CD14-positive monocyte (primary cell): ENCODE measurements around the gene IGF2BP3. TPM values are rescaled to one million over a fixed set of nuclear protein-coding genes. Genes with fewer than 3 reads are reported as not detected.

Experiments used
- DNase-seq, 3 donors: peaks; one replicate each; pipeline ENCODE4 v3.0.0-alpha.2; 2011 to 2022
- H2AFZ ChIP-seq: 2 replicates; pipeline ENCODE4 v1.6.0; 2012; ENCODE audit warnings: mild to moderate bottlenecking, low read depth, low read length, inconsistent platforms; ENCODE audit not compliant: insufficient read depth, poor library complexity, severe bottlenecking
- H3K27ac ChIP-seq, 2 donors: 1 replicate in 1 of 2; 2 replicates in 1 of 2; pipeline ENCODE4 v1.5.1; 2012 to 2013; ENCODE audit warnings: low read length in 2 of 2, control low read depth in 1 of 2, inconsistent platforms in 1 of 2, low read depth in 1 of 2, mild to moderate bottlenecking in 1 of 2
- H3K27me3 ChIP-seq, 2 donors: one replicate each; pipeline versions ENCODE4 v1.6.0 to v1.6.1; 2011 to 2013; ENCODE audit warnings: low read length in 2 of 2; ENCODE audit not compliant: control insufficient read depth in 2 of 2, insufficient read depth in 2 of 2
- H3K36me3 ChIP-seq, 2 donors: replicated peaks in 1 of 2; 1 replicate in 1 of 2; 2 replicates in 1 of 2; pipeline versions ENCODE4 v1.5.1 to v1.6.1; 2012 to 2013; ENCODE audit warnings: low read length in 2 of 2, control low read depth in 1 of 2, inconsistent platforms in 1 of 2, mild to moderate bottlenecking in 1 of 2; ENCODE audit not compliant: insufficient read depth in 2 of 2, control insufficient read depth in 1 of 2
- H3K4me1 ChIP-seq, 2 donors: 1 replicate in 1 of 2; 2 replicates in 1 of 2; pipeline versions ENCODE4 v1.5.1 to v1.6.1; 2012 to 2013; ENCODE audit warnings: low read length in 2 of 2, control low read depth in 1 of 2, inconsistent platforms in 1 of 2, mild to moderate bottlenecking in 1 of 2, moderate library complexity in 1 of 2; ENCODE audit not compliant: insufficient read depth in 2 of 2, control insufficient read depth in 1 of 2
- H3K4me2 ChIP-seq: replicated peaks from 2 replicates; pipeline ENCODE3; 2012; ENCODE audit warnings: low read length, moderate library complexity, mild to moderate bottlenecking; ENCODE audit not compliant: poor library complexity, severe bottlenecking; ENCODE audit errors: extremely low read depth
- H3K4me3 ChIP-seq, 3 experiments: fragments of 200-600 bp in 1 of 3; sonication (generic) in 1 of 3; replicated peaks in 1 of 3; 1 replicate in 2 of 3; 2 replicates in 1 of 3; pipeline ENCODE4 v1.5.1; 2011 to 2013; ENCODE audit warnings: low read length in 3 of 3, mild to moderate bottlenecking in 3 of 3, control low read depth in 2 of 3, low read depth in 2 of 3, inconsistent platforms in 1 of 3, moderate library complexity in 1 of 3
- H3K79me2 ChIP-seq: 2 replicates; pipeline ENCODE4 v1.6.0; 2012; ENCODE audit warnings: mild to moderate bottlenecking, control low read depth, inconsistent platforms, low read length, moderate library complexity; ENCODE audit not compliant: insufficient read depth
- H3K9ac ChIP-seq: 2 replicates; pipeline ENCODE4 v1.6.0; 2017; ENCODE audit warnings: low read length, mild to moderate bottlenecking; ENCODE audit not compliant: insufficient read depth, poor library complexity, severe bottlenecking
- H3K9me3 ChIP-seq, 2 donors: replicated peaks in 1 of 2; 1 replicate in 1 of 2; 2 replicates in 1 of 2; pipeline versions ENCODE4 v1.5.1 to v1.6.1; 2012 to 2013; ENCODE audit warnings: low read length in 2 of 2, control low read depth in 1 of 2; ENCODE audit not compliant: control insufficient read depth in 1 of 2, insufficient read depth in 1 of 2
- H4K20me1 ChIP-seq: 2 replicates; pipeline ENCODE4 v1.6.0; 2012; ENCODE audit warnings: mild to moderate bottlenecking, low read length, control low read depth, moderate library complexity; ENCODE audit not compliant: insufficient read depth
- H3K27ac Mint-ChIP-seq, 7 donors: one replicate each; pipeline ENCODE4 v1.8.0; 2020; ENCODE audit warnings: mild to moderate bottlenecking in 7 of 7, mixed read lengths in 7 of 7, moderate library complexity in 6 of 7, inconsistent platforms in 2 of 7
- H3K27me3 Mint-ChIP-seq, 3 donors: one replicate each; pipeline ENCODE4 v1.8.0; 2021 to 2022; ENCODE audit warnings: low read depth in 3 of 3, mild to moderate bottlenecking in 3 of 3, mixed read lengths in 3 of 3, moderate library complexity in 3 of 3, inconsistent platforms in 1 of 3
- H3K36me3 Mint-ChIP-seq, 2 donors: one replicate each; pipeline ENCODE4 v1.8.0; 2020; ENCODE audit warnings: mixed read lengths in 2 of 2, inconsistent platforms in 1 of 2, mild to moderate bottlenecking in 1 of 2
- H3K4me1 Mint-ChIP-seq: one replicate; pipeline ENCODE4 v1.8.0; 2020; ENCODE audit warnings: mild to moderate bottlenecking, mixed read lengths
- H3K4me3 Mint-ChIP-seq, 2 donors: one replicate each; pipeline ENCODE4 v1.8.0; 2020; ENCODE audit warnings: mild to moderate bottlenecking in 2 of 2, mixed read lengths in 2 of 2, moderate library complexity in 1 of 2
- H3K9me3 Mint-ChIP-seq, 7 donors: one replicate each; pipeline ENCODE4 v1.8.0; 2020 to 2022; ENCODE audit warnings: mixed read lengths in 7 of 7, mild to moderate bottlenecking in 6 of 7, moderate library complexity in 6 of 7, inconsistent platforms in 2 of 7
- WGBS: methylation state at CpG from one replicate; pipeline ENCODE4 v1.1.5; 2013; ENCODE audit warnings: missing lambda C conversion rate; ENCODE audit not compliant: insufficient coverage; 5-methylcytosine and 5-hydroxymethylcytosine counted together
- intact Hi-C, 2 donors: fragments of 100-400 bp; cut with micrococcal nuclease; formaldehyde crosslinking; loops; one replicate each; pipeline versions ENCODE4 v1.15.0 to v1.15.1; 2023
- polyA plus RNA-seq, 3 donors: library from polyadenylated mRNA; depleted of rRNA in 1 of 3; unstranded in 2 of 3; stranded (reverse) in 1 of 3; fragments of 300-500 nt in 2 of 3; fragments of >200 nt in 1 of 3; fragmentation: Illumina TruSeq in 2 of 3; gene quantifications; 1 replicate in 2 of 3; 2 replicates in 1 of 3; pipeline ENCODE4 v1.2.3, GENCODE V29; 2012 to 2021
- TF ChIP-seq, protein P1 (sequence below): fragments of 200-600 bp; IDR thresholded peaks from one replicate; pipeline ENCODE4 v1.8.0; 2022; ENCODE audit warnings: antibody characterized with exemption, mild to moderate bottlenecking

Gene IGF2BP3
- polyA plus RNA-seq, 3 donors = 0.60 to 5.3 (median 3.2) TPM

DNA sequence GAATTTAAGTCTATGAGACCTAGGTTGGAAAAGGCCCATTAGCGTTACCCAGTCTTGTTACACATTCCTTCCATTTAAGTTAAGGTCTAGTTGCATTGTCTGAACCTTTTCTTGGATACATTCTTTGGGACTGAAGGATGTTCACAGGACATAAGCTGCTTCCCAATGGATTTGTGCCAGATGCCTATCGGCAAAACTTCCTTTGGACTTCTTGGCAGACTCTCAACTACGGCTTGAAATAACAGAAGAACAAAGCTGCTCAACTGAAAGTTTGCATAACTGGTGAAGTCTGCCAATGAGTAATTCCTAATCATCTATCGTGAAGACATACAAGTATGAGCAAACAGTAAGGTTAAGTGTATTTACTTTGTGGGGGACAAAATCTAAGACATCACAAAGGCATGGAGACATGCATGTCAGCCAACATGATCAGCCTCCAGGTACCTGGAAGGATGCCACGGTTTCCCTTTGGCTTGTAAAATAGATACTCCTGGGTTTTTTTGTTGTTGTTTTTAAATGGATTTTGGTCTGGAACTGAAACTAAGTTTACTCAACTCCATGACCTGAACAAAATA lies 135.7 kb downstream of the IGF2BP3 start:
- intact Hi-C loops = no loop called here
- Histone ChIP-seq H3K79me2 (no peaks in the 10 kb centered on the region), H3K4me1 (peaks cover 7 to 10% of the 10 kb centered on the region in 2 donors), H3K9me3 (no peaks in the 10 kb centered on the region), H3K4me3 (no peak overlapping the region), H3K36me3 (no peaks in the 10 kb centered on the region), H3K9ac (no peak overlapping the region), H4K20me1 (no peaks in the 10 kb centered on the region), H3K4me2 (no peak overlapping the region), H3K27ac (no peak overlapping the region), H2AFZ (no peak overlapping the region), H3K27me3 (no peaks in the 10 kb centered on the region)
- peaks cover 15% of the 10 kb centered on the region for H3K4me1 Mint-ChIP-seq
- H3K27ac Mint-ChIP-seq = no peak overlapping the region
- H3K9me3 Mint-ChIP-seq = peaks cover 0 to 6% (median 2%) of the 10 kb centered on the region in 7 donors
- peaks cover 0 to 1% (median 0%) of the 10 kb centered on the region in 3 donors for H3K27me3 Mint-ChIP-seq
- TF ChIP-seq, protein P1, sequence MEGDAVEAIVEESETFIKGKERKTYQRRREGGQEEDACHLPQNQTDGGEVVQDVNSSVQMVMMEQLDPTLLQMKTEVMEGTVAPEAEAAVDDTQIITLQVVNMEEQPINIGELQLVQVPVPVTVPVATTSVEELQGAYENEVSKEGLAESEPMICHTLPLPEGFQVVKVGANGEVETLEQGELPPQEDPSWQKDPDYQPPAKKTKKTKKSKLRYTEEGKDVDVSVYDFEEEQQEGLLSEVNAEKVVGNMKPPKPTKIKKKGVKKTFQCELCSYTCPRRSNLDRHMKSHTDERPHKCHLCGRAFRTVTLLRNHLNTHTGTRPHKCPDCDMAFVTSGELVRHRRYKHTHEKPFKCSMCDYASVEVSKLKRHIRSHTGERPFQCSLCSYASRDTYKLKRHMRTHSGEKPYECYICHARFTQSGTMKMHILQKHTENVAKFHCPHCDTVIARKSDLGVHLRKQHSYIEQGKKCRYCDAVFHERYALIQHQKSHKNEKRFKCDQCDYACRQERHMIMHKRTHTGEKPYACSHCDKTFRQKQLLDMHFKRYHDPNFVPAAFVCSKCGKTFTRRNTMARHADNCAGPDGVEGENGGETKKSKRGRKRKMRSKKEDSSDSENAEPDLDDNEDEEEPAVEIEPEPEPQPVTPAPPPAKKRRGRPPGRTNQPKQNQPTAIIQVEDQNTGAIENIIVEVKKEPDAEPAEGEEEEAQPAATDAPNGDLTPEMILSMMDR = no peak
- DNase-seq = no peak
- no peak overlapping the region for H3K4me3 Mint-ChIP-seq
- WGBS = 90% methylated on average over 3 of the region's 5 CpGs
- H3K36me3 Mint-ChIP-seq = no peaks in the 10 kb centered on the region

DNA sequence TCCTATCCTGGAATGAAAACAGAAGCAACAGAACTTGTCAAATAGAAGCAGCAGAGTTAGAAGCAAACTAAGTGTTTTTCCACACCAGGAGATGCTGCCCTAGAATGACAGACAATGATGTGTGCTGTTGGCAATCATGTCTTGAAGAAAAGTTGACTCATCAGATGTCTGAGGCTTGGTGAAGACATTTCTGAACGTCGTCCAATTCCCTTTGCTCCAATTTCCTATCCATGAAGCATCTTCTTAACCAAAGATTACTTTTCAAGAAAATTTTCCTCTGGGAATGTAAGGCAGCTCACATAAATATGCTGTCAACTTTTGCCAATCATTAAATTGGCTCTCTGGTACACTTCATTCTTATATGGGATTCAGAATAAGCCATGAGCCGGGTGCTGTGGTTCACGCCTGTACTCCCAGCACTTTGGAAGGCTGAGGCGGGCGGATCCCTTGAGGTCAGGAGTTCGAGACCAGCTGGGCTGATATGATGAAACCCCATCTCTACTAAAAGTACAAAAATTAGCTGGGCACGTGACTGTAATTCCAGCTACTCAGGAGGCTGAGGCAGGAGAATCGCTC lies 136.5 kb downstream of the IGF2BP3 start:
- no peaks in the 10 kb centered on the region for H3K9me3 ChIP-seq
- no peak overlapping the region for H3K27ac Mint-ChIP-seq
- TF ChIP-seq, protein P1 = no peak
- no peaks in the 10 kb centered on the region for H3K36me3 Mint-ChIP-seq
- peaks cover 7 to 10% of the 10 kb centered on the region in 2 donors for H3K4me1 ChIP-seq
- H3K36me3 ChIP-seq = no peaks in the 10 kb centered on the region
- no peaks in the 10 kb centered on the region for H3K79me2 ChIP-seq
- no peak overlapping the region for H2AFZ ChIP-seq
- no CpG with 5 or more reads among the region's 9 CpGs for WGBS
- no peaks in the 10 kb centered on the region for H3K27me3 ChIP-seq
- H3K27ac ChIP-seq = no peak overlapping the region
- no peak for DNase-seq
- H4K20me1 ChIP-seq = no peaks in the 10 kb centered on the region
- peaks cover 0 to 1% (median 0%) of the 10 kb centered on the region in 3 donors for H3K27me3 Mint-ChIP-seq
- intact Hi-C loops = no loop called here
- no peak overlapping the region for H3K4me3 Mint-ChIP-seq
- H3K4me3 ChIP-seq = no peak overlapping the region
- H3K4me2 ChIP-seq = no peak overlapping the region
- H3K4me1 Mint-ChIP-seq = peaks cover 15% of the 10 kb centered on the region
- H3K9ac ChIP-seq = no peak overlapping the region
- peaks cover 0 to 6% (median 2%) of the 10 kb centered on the region in 7 donors for H3K9me3 Mint-ChIP-seq
